ENCODE results near the gene KRIT1.
A peak's percentile ranks its signal among the peaks of the same experiment; 100 is the strongest.

The KRIT1 gene

DNA sequence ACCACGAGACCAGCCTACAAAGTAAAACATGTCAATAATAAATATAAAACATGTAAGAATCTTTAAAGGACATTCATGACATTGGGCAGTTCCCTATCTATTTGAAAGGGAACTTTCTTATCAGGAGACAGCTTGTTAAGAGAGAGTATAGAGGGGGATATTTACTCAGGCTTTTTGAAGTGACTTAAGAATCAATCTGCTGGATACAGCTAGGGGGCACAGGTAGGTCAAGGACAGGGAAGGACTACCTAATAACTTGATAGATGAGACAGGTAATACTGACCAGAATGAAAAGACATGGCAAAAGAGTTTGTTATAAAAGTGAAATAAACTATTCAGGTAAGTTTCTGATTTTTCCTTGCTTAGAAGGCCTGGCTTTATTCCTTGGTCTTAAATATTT lies 44.9 kb downstream of the KRIT1 start:
- no peak for TF ChIP-seq MAX (IDR thresholded peaks at IDR 0.05)
- TF ChIP-seq EP300 (IDR thresholded peaks at IDR 0.05; ENCODE audit: borderline replicate concordance), result no peak
- TF ChIP-seq TCF12 (IDR thresholded peaks at IDR 0.05; ENCODE audit: low read depth), result no peak
- TF ChIP-seq EGR1 (IDR thresholded peaks at IDR 0.05), result no peak
- no peak for TF ChIP-seq REST (IDR thresholded peaks at IDR 0.05; ENCODE audit: low read depth)
- TF ChIP-seq NFIC (IDR thresholded peaks at IDR 0.05), result no peak
- TF ChIP-seq ZBTB7A (IDR thresholded peaks at IDR 0.05; ENCODE audit: low read depth), result no peak
- TF ChIP-seq FOXM1 (IDR thresholded peaks at IDR 0.05; ENCODE audit: borderline replicate concordance, low read depth), result no peak
- no peak for TF ChIP-seq CREB1 (IDR thresholded peaks at IDR 0.05; ENCODE audit: low read depth)
- TF ChIP-seq, protein P1, sequence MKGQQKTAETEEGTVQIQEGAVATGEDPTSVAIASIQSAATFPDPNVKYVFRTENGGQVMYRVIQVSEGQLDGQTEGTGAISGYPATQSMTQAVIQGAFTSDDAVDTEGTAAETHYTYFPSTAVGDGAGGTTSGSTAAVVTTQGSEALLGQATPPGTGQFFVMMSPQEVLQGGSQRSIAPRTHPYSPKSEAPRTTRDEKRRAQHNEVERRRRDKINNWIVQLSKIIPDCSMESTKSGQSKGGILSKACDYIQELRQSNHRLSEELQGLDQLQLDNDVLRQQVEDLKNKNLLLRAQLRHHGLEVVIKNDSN (IDR thresholded peaks at IDR 0.05), result no peak
- TF ChIP-seq RAD21 (IDR thresholded peaks at IDR 0.05; ENCODE audit: low read depth), result no peak

GRCh38 chr7:92192326-92192725 lies 53.4 kb downstream of the KRIT1 start:
- TF ChIP-seq, protein P1 (IDR thresholded peaks at IDR 0.05), result no peak
- TF ChIP-seq FOXM1 (IDR thresholded peaks at IDR 0.05; ENCODE audit: borderline replicate concordance, low read depth), result no peak
- TF ChIP-seq TAF1 (IDR thresholded peaks at IDR 0.05; ENCODE audit: low read depth), result no peak
- TF ChIP-seq EGR1 (IDR thresholded peaks at IDR 0.05), result no peak
- TF ChIP-seq EP300 (IDR thresholded peaks at IDR 0.05; ENCODE audit: borderline replicate concordance), result no peak
- TF ChIP-seq RAD21 (IDR thresholded peaks at IDR 0.05; ENCODE audit: low read depth), result no peak
- no peak for TF ChIP-seq YY1 (IDR thresholded peaks at IDR 0.05; ENCODE audit: low read depth)
- TF ChIP-seq TEAD4 (IDR thresholded peaks at IDR 0.05), result no peak
- TF ChIP-seq MAX (IDR thresholded peaks at IDR 0.05), result no peak
- TF ChIP-seq NFIC (IDR thresholded peaks at IDR 0.05), result no peak
- TF ChIP-seq CREB1 (IDR thresholded peaks at IDR 0.05; ENCODE audit: low read depth), result no peak
- TF ChIP-seq REST (IDR thresholded peaks at IDR 0.05; ENCODE audit: low read depth), result no peak

GRCh38 chr7:92178928-92179924 lies 66.5 kb downstream of the KRIT1 start, which contains the start of gene LRRD1:
TSS of gene LRRD1 (minus strand) at chr7:92179142. CDS start at chr7:92165202, 13,940 bp downstream.
- TF ChIP-seq RAD21 (IDR thresholded peaks at IDR 0.05; ENCODE audit: low read depth) (peak; percentile 63; the same call in 1 of the 2 replicates), CEBPB (IDR thresholded peaks at IDR 0.05) (no peak)

GRCh38 chr7:92177362-92177761 lies 68.4 kb downstream of the KRIT1 start:
- TF ChIP-seq, protein P1 (IDR thresholded peaks at IDR 0.05), result no peak
- TF ChIP-seq TEAD4 (IDR thresholded peaks at IDR 0.05), result no peak
- no peak for TF ChIP-seq ZBTB7A (IDR thresholded peaks at IDR 0.05; ENCODE audit: low read depth)
- no peak for TF ChIP-seq RAD21 (IDR thresholded peaks at IDR 0.05; ENCODE audit: low read depth)
- TF ChIP-seq YY1 (IDR thresholded peaks at IDR 0.05; ENCODE audit: low read depth), result no peak
- TF ChIP-seq EP300 (IDR thresholded peaks at IDR 0.05; ENCODE audit: borderline replicate concordance), result no peak
- no peak for TF ChIP-seq CEBPB (IDR thresholded peaks at IDR 0.05)
- TF ChIP-seq FOXM1 (IDR thresholded peaks at IDR 0.05; ENCODE audit: borderline replicate concordance, low read depth), result no peak
- no peak for TF ChIP-seq EGR1 (IDR thresholded peaks at IDR 0.05)
- TF ChIP-seq TCF12 (IDR thresholded peaks at IDR 0.05; ENCODE audit: low read depth), result no peak
- TF ChIP-seq TAF1 (IDR thresholded peaks at IDR 0.05; ENCODE audit: low read depth), result no peak
- no peak for TF ChIP-seq CREB1 (IDR thresholded peaks at IDR 0.05; ENCODE audit: low read depth)
- no peak for TF ChIP-seq MAX (IDR thresholded peaks at IDR 0.05)
- TF ChIP-seq NFIC (IDR thresholded peaks at IDR 0.05), result no peak

DNA sequence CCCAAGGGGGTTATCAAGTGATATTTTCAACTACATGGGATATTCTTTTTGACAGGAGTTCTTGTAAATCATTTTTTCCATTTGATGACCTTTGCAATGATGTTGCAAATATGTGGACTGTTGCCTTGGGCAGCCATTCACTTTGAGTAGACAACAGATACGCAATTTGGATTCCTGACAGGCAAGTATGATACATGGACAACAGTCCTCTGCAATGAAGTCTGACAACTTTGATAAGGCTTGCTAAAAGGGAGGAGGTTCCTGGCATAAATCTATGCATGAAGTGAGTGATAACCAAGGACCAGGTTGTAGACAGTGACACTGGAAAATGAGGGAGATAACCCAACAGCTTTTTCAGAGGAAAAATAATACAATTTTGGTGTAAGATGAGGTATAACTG lies 84.4 kb downstream of the KRIT1 start:
- TF ChIP-seq NFIC (IDR thresholded peaks at IDR 0.05), result no peak
- TF ChIP-seq, protein P1 (IDR thresholded peaks at IDR 0.05), result no peak
- TF ChIP-seq ZBTB7A (IDR thresholded peaks at IDR 0.05; ENCODE audit: low read depth), result no peak
- no peak for TF ChIP-seq EP300 (IDR thresholded peaks at IDR 0.05; ENCODE audit: borderline replicate concordance)
- TF ChIP-seq REST (IDR thresholded peaks at IDR 0.05; ENCODE audit: low read depth), result no peak
- no peak for TF ChIP-seq TEAD4 (IDR thresholded peaks at IDR 0.05)
- TF ChIP-seq EGR1 (IDR thresholded peaks at IDR 0.05), result no peak
- TF ChIP-seq FOXM1 (IDR thresholded peaks at IDR 0.05; ENCODE audit: borderline replicate concordance, low read depth), result no peak
- TF ChIP-seq TAF1 (IDR thresholded peaks at IDR 0.05; ENCODE audit: low read depth), result no peak
- no peak for TF ChIP-seq CREB1 (IDR thresholded peaks at IDR 0.05; ENCODE audit: low read depth)
- no peak for TF ChIP-seq TCF12 (IDR thresholded peaks at IDR 0.05; ENCODE audit: low read depth)
- TF ChIP-seq CEBPB (IDR thresholded peaks at IDR 0.05), result no peak
- no peak for TF ChIP-seq RAD21 (IDR thresholded peaks at IDR 0.05; ENCODE audit: low read depth)
- no peak for TF ChIP-seq MAX (IDR thresholded peaks at IDR 0.05)
- TF ChIP-seq YY1 (IDR thresholded peaks at IDR 0.05; ENCODE audit: low read depth), result no peak
